Naive thymus-derived CD8-positive, alpha-beta T cell (primary cell): Measurements from ENCODE around the gene MAP2K3. TPM values are rescaled to one million over a fixed set of nuclear protein-coding genes. Genes with fewer than 3 reads are reported as not detected.
"Not testable (repeated sequence)": the region's sequence is repeated elsewhere in the genome, so short reads cannot be mapped to it uniquely, and the experiment has no call there.

Source experiments
- ATAC-seq, 2 donors: fragments of 150-1000 bp; cut with Tn5 transposase in 1 of 2; sonication (Bioruptor Pico), chemical (Tn5 transposase) in 1 of 2; 1 replicate in 1 of 2; 2 replicates in 1 of 2; pipeline ENCODE4 v1.10.0; 2021; ENCODE audit warnings: mild to moderate bottlenecking in 2 of 2, moderate library complexity in 2 of 2
- POLR2A ChIA-PET: fragments of 350-600 bp; sonication (Branson Sonifier 250); formaldehyde crosslinking; loops from one replicate; lab custom pipeline; 2021; ENCODE audit warnings: antibody characterized with exemption; lab: Charles Lee
- DNase-seq, 10 donors: peaks; one replicate each; pipeline versions ENCODE4 v3.0.0 to v3.0.0-alpha.2; 2020 to 2022
- H3K27ac Mint-ChIP-seq, 10 donors: one replicate each; pipeline ENCODE4 v1.8.0; 2020 to 2022; ENCODE audit warnings: mild to moderate bottlenecking in 10 of 10, mixed read lengths in 10 of 10, moderate library complexity in 4 of 10, inconsistent platforms in 1 of 10
- H3K27me3 Mint-ChIP-seq, 5 donors: one replicate each; pipeline ENCODE4 v1.8.0; 2021 to 2022; ENCODE audit warnings: mixed read lengths in 5 of 5
- H3K36me3 Mint-ChIP-seq, 3 donors: one replicate each; pipeline ENCODE4 v1.8.0; 2020 to 2022; ENCODE audit warnings: mixed read lengths in 3 of 3, mild to moderate bottlenecking in 2 of 3, inconsistent platforms in 1 of 3
- H3K4me1 Mint-ChIP-seq, 4 donors: one replicate each; pipeline ENCODE4 v1.8.0; 2021 to 2022; ENCODE audit warnings: mixed read lengths in 4 of 4
- H3K4me3 Mint-ChIP-seq, 10 donors: one replicate each; pipeline ENCODE4 v1.8.0; 2020 to 2022; ENCODE audit warnings: mild to moderate bottlenecking in 10 of 10, mixed read lengths in 10 of 10, moderate library complexity in 6 of 10, inconsistent platforms in 1 of 10
- H3K9me3 Mint-ChIP-seq, 9 donors: one replicate each; pipeline ENCODE4 v1.8.0; 2020 to 2022; ENCODE audit warnings: mixed read lengths in 9 of 9, mild to moderate bottlenecking in 3 of 9, inconsistent platforms in 1 of 9, moderate library complexity in 1 of 9
- polyA plus RNA-seq, 3 donors: library from polyadenylated mRNA; unstranded; fragments of 300-500 nt; fragmentation: Illumina TruSeq; gene quantifications; one replicate each; pipeline ENCODE4 v1.2.3, GENCODE V29; 2021
- total RNA-seq, 8 experiments: library from RNA in 2 of 8; stranded (reverse) in 2 of 8; gene quantifications; one replicate each; pipeline ENCODE4 v1.2.3 and lab custom pipeline; 2021 to 2026

The MAP2K3 gene
- total and polyA plus RNA-seq, 5 experiments from 2014 or later = 39.4 to 69.4 (median 49.0) TPM

GRCh38 chr17:21321061-21321460 lies 36.5 kb downstream of the MAP2K3 start:
- POLR2A ChIA-PET, ATAC-seq, DNase-seq: not testable (repeated sequence)

GRCh38 chr17:21321744-21322191 lies 37.3 kb downstream of the MAP2K3 start:
- H3K4me3 Mint-ChIP-seq = peak overlapping the region in 2 of 10 donors; percentile 36 to 47
- ATAC-seq, DNase-seq, H3K27ac Mint-ChIP-seq, POLR2A ChIA-PET, H3K27me3 Mint-ChIP-seq, H3K9me3 Mint-ChIP-seq, H3K4me1 Mint-ChIP-seq, H3K36me3 Mint-ChIP-seq: not testable (repeated sequence)

More at GRCh38 chr17:21321061-21321460, 36.5 kb downstream of the MAP2K3 start:
- H3K4me1 Mint-ChIP-seq, H3K9me3 Mint-ChIP-seq, H3K36me3 Mint-ChIP-seq, H3K27me3 Mint-ChIP-seq, H3K27ac Mint-ChIP-seq, H3K4me3 Mint-ChIP-seq: not testable (repeated sequence)

- DNase-seq = not testable (repeated sequence)
These were observed 39.0 kb downstream of the MAP2K3 start for GRCh38 chr17:21323257-21324111.

GRCh38 chr17:21324741-21325140 lies 40.2 kb downstream of the MAP2K3 start:
- ATAC-seq, H3K4me3 Mint-ChIP-seq, DNase-seq, H3K27ac Mint-ChIP-seq, H3K36me3 Mint-ChIP-seq, POLR2A ChIA-PET, H3K4me1 Mint-ChIP-seq, H3K9me3 Mint-ChIP-seq, H3K27me3 Mint-ChIP-seq: not testable (repeated sequence)

More at GRCh38 chr17:21323257-21324111, 39.0 kb downstream of the MAP2K3 start:
- ATAC-seq = peak; percentile 4 to 18
- Mint-ChIP-seq H3K4me3 (peak overlapping the region; percentile 88 to 97 (median 92)), H3K27ac (peak overlapping the region in 9 of 10 donors; percentile 52 to 96 (median 87))
- POLR2A ChIA-PET, H3K36me3 Mint-ChIP-seq, H3K9me3 Mint-ChIP-seq, H3K27me3 Mint-ChIP-seq, H3K4me1 Mint-ChIP-seq: not testable (repeated sequence)

GRCh38 chr17:21327921-21328320 lies 43.4 kb downstream of the MAP2K3 start:
- H3K9me3 Mint-ChIP-seq = peaks cover 0 to 13% (median 4%) of the 10 kb centered on the region in 9 donors
- H3K4me3 Mint-ChIP-seq, ATAC-seq, H3K36me3 Mint-ChIP-seq, DNase-seq, H3K4me1 Mint-ChIP-seq, H3K27me3 Mint-ChIP-seq, POLR2A ChIA-PET, H3K27ac Mint-ChIP-seq: not testable (repeated sequence)

- H3K27ac Mint-ChIP-seq, H3K27me3 Mint-ChIP-seq, ATAC-seq, H3K36me3 Mint-ChIP-seq, H3K4me1 Mint-ChIP-seq, H3K4me3 Mint-ChIP-seq, DNase-seq, POLR2A ChIA-PET: not testable (repeated sequence)
- peaks cover 0 to 13% (median 4%) of the 10 kb centered on the region in 9 donors for H3K9me3 Mint-ChIP-seq
These were observed 44.3 kb downstream of the MAP2K3 start for GRCh38 chr17:21328778-21329177.

- H3K9me3 Mint-ChIP-seq = peaks cover 0 to 13% (median 4%) of the 10 kb centered on the region in 9 donors
- no peak overlapping the region for H3K27ac Mint-ChIP-seq
- H3K27me3 Mint-ChIP-seq = peaks cover 0 to 3% (median 0%) of the 10 kb centered on the region in 5 donors
- H3K36me3 Mint-ChIP-seq = peaks cover 0 to 2% (median 0%) of the 10 kb centered on the region in 3 donors
- POLR2A ChIA-PET = no interaction called here
- DNase-seq (no peak), ATAC-seq (no peak)
- no peak overlapping the region for H3K4me3 Mint-ChIP-seq
- H3K4me1 Mint-ChIP-seq = peaks cover 0 to 4% (median 0%) of the 10 kb centered on the region in 4 donors
These were observed 46.1 kb downstream of the MAP2K3 start for GRCh38 chr17:21330436-21331160.

- H3K27me3 Mint-ChIP-seq, H3K4me1 Mint-ChIP-seq, ATAC-seq, H3K36me3 Mint-ChIP-seq, DNase-seq, POLR2A ChIA-PET, H3K9me3 Mint-ChIP-seq, H3K4me3 Mint-ChIP-seq, H3K27ac Mint-ChIP-seq: not testable (repeated sequence)
These were observed 52.2 kb downstream of the MAP2K3 start for GRCh38 chr17:21336541-21337294.

- Mint-ChIP-seq H3K27ac (peak overlapping the region in 1 of 10 donors; percentile 80), H3K4me3 (peak overlapping the region in 1 of 10 donors; percentile 20)
- ATAC-seq, H3K27me3 Mint-ChIP-seq, H3K4me1 Mint-ChIP-seq, POLR2A ChIA-PET, H3K36me3 Mint-ChIP-seq, H3K9me3 Mint-ChIP-seq: not testable (repeated sequence)
- DNase-seq = peak in 1 of 10 donors; percentile 41
These were observed 53.6 kb downstream of the MAP2K3 start for GRCh38 chr17:21337981-21338625.

GRCh38 chr17:21339011-21339410 lies 54.5 kb downstream of the MAP2K3 start:
- POLR2A ChIA-PET = no interaction called here
- DNase-seq (no peak), ATAC-seq (no peak)
- Mint-ChIP-seq H3K36me3 (no peaks in the 10 kb centered on the region), H3K4me1 (no peaks in the 10 kb centered on the region), H3K9me3 (peaks cover 0 to 4% (median 0%) of the 10 kb centered on the region in 9 donors), H3K27me3 (no peaks in the 10 kb centered on the region), H3K27ac (peak overlapping the region in 1 of 10 donors; percentile 44), H3K4me3 (no peak overlapping the region)

- H3K9me3 Mint-ChIP-seq, H3K27ac Mint-ChIP-seq, DNase-seq, H3K4me3 Mint-ChIP-seq, H3K4me1 Mint-ChIP-seq, POLR2A ChIA-PET, H3K27me3 Mint-ChIP-seq, ATAC-seq, H3K36me3 Mint-ChIP-seq: not testable (repeated sequence)
These were observed 55.1 kb downstream of the MAP2K3 start for GRCh38 chr17:21339571-21339970.

GRCh38 chr17:21340407-21340806 lies 55.9 kb downstream of the MAP2K3 start:
- H3K4me3 Mint-ChIP-seq, H3K9me3 Mint-ChIP-seq, H3K27me3 Mint-ChIP-seq, POLR2A ChIA-PET, ATAC-seq, H3K4me1 Mint-ChIP-seq, H3K36me3 Mint-ChIP-seq, H3K27ac Mint-ChIP-seq, DNase-seq: not testable (repeated sequence)
